Muscle of leg (tissue), 16 donors: Measurements from ENCODE around the gene NFE2L2. TPM values are rescaled to one million over a fixed set of nuclear protein-coding genes. Genes with fewer than 3 reads are reported as not detected.
"Not testable (repeated sequence)": the region's sequence is repeated elsewhere in the genome, so short reads cannot be mapped to it uniquely, and the experiment has no call there.

ENCODE experiments used
- DNase-seq: peaks from one replicate; pipeline ENCODE4 v3.0.0; 2013
- H3K27ac ChIP-seq: one replicate; pipeline ENCODE4 v1.5.1; 2013; ENCODE audit warnings: mild to moderate bottlenecking, low read length, control low read depth
- H3K27me3 ChIP-seq: one replicate; pipeline ENCODE4 v1.6.1; 2013; ENCODE audit warnings: low read length; ENCODE audit not compliant: control insufficient read depth, insufficient read depth
- H3K36me3 ChIP-seq: one replicate; pipeline ENCODE4 v1.6.1; 2013; ENCODE audit warnings: low read length; ENCODE audit not compliant: control insufficient read depth, insufficient read depth
- H3K4me1 ChIP-seq: one replicate; pipeline ENCODE4 v1.6.1; 2013; ENCODE audit warnings: low read length; ENCODE audit not compliant: control insufficient read depth, insufficient read depth
- H3K4me3 ChIP-seq: one replicate; pipeline ENCODE4 v1.5.1; 2013; ENCODE audit warnings: low read length, control low read depth
- H3K9me3 ChIP-seq: replicated peaks from 2 replicates; pipeline ENCODE4 v1.6.1; 2013; ENCODE audit warnings: low read depth, low read length; ENCODE audit not compliant: control insufficient read depth
- WGBS: methylation state at CpG from one replicate; pipeline ENCODE4 v1.1.5; 2013; ENCODE audit warnings: missing lambda C conversion rate; ENCODE audit not compliant: insufficient coverage; 5-methylcytosine and 5-hydroxymethylcytosine counted together
- long read RNA-seq, 11 donors: transcript quantifications; one replicate each; lab custom pipeline, GENCODE V29; 2026
- polyA plus RNA-seq, 8 donors: library from polyadenylated mRNA; unstranded; fragments of 120-200 nt; gene quantifications; one replicate each; pipeline versions ENCODE4 v1.2.1 to v1.2.3, GENCODE V29; 2013; ENCODE audit warnings: inconsistent platforms in 1 of 8, low replicate concordance in 1 of 8; ENCODE audit not compliant: insufficient read length in 8 of 8, insufficient read depth in 1 of 8
- total RNA-seq: library from RNA; stranded (reverse); fragments of 120-200 nt; gene quantifications from one replicate; pipeline ENCODE4 v1.2.4, GENCODE V29; 2013

Gene NFE2L2
- total RNA-seq, result 39.9 TPM
- 10 to 100 TPM; 49.8 to 65.8 (median 53.0) TPM for polyA plus RNA-seq
- long read RNA-seq, donor 1, transcript NFE2L2-201 (5 exons, 2,853 nt), result major isoform, 9 of 14 reads
- long read RNA-seq, donor 1, partial matches to known transcripts, result 0 of 14 reads
- long read RNA-seq, donor 1, other reads (novel, unspliced or antisense), result 0 of 14 reads
- long read RNA-seq, donor 2, partial matches to known transcripts, result 0 of 5 reads
- long read RNA-seq, donor 2, other reads (novel, unspliced or antisense), result 0 of 5 reads
- long read RNA-seq, donor 3, transcript NFE2L2-201 (5 exons, 2,853 nt), result major isoform, 8 of 13 reads
- long read RNA-seq, donor 3, partial matches to known transcripts, result 0 of 13 reads
- long read RNA-seq, donor 3, other reads (novel, unspliced or antisense), result 0 of 13 reads
- long read RNA-seq, donor 4, transcript NFE2L2-201 (5 exons, 2,853 nt), result major isoform, 10 of 15 reads
- long read RNA-seq, donor 4, partial matches to known transcripts, result 0 of 15 reads
- long read RNA-seq, donor 4, other reads (novel, unspliced or antisense), result 0 of 15 reads
- long read RNA-seq, donor 5, transcript NFE2L2-202 (5 exons, 2,651 nt), result minor isoform, 16 of 52 reads
- long read RNA-seq, donor 5, transcript NFE2L2-201 (5 exons, 2,853 nt), result major isoform, 23 of 52 reads
- long read RNA-seq, donor 5, partial matches to known transcripts, result 7 of 52 reads
- long read RNA-seq, donor 5, other reads (novel, unspliced or antisense), result 0 of 52 reads
- long read RNA-seq, donor 6, transcript NFE2L2-210 (2 exons, 521 nt), result minor isoform, 7 of 26 reads
- long read RNA-seq, donor 6, transcript NFE2L2-201 (5 exons, 2,853 nt), result major isoform, 16 of 26 reads
- long read RNA-seq, donor 6, partial matches to known transcripts, result 0 of 26 reads
- long read RNA-seq, donor 6, other reads (novel, unspliced or antisense), result 0 of 26 reads
- long read RNA-seq, donor 7, transcript NFE2L2-210 (2 exons, 521 nt), result minor isoform, 5 of 27 reads
- long read RNA-seq, donor 7, transcript NFE2L2-202 (5 exons, 2,651 nt), result minor isoform, 10 of 27 reads
- long read RNA-seq, donor 7, transcript NFE2L2-201 (5 exons, 2,853 nt), result major isoform, 12 of 27 reads
- long read RNA-seq, donor 7, partial matches to known transcripts, result 0 of 27 reads
- long read RNA-seq, donor 7, other reads (novel, unspliced or antisense), result 0 of 27 reads
- long read RNA-seq, donor 8, transcript NFE2L2-202 (5 exons, 2,651 nt), result minor isoform, 6 of 22 reads
- long read RNA-seq, donor 8, transcript NFE2L2-201 (5 exons, 2,853 nt), result major isoform, 13 of 22 reads
- long read RNA-seq, donor 8, partial matches to known transcripts, result 0 of 22 reads
- long read RNA-seq, donor 8, other reads (novel, unspliced or antisense), result 0 of 22 reads
- long read RNA-seq, donor 9, transcript NFE2L2-201 (5 exons, 2,853 nt), result major isoform, 7 of 19 reads
- long read RNA-seq, donor 9, transcript NFE2L2-210 (2 exons, 521 nt), result minor isoform, 6 of 19 reads
- long read RNA-seq, donor 9, partial matches to known transcripts, result 0 of 19 reads
- long read RNA-seq, donor 9, other reads (novel, unspliced or antisense), result 0 of 19 reads
- long read RNA-seq, donor 10, transcript NFE2L2-212 (2 exons, 930 nt), result minor isoform, 6 of 38 reads
- long read RNA-seq, donor 10, transcript NFE2L2-202 (5 exons, 2,651 nt), result minor isoform, 9 of 38 reads
- long read RNA-seq, donor 10, transcript NFE2L2-201 (5 exons, 2,853 nt), result major isoform, 18 of 38 reads
- long read RNA-seq, donor 10, partial matches to known transcripts, result 0 of 38 reads
- long read RNA-seq, donor 10, other reads (novel, unspliced or antisense), result 0 of 38 reads
- long read RNA-seq, donor 11, transcript NFE2L2-202 (5 exons, 2,651 nt), result major isoform, 7 of 17 reads
- long read RNA-seq, donor 11, transcript NFE2L2-201 (5 exons, 2,853 nt), result minor isoform, 6 of 17 reads
- long read RNA-seq, donor 11, partial matches to known transcripts, result 0 of 17 reads
- long read RNA-seq, donor 11, other reads (novel, unspliced or antisense), result 0 of 17 reads

DNA sequence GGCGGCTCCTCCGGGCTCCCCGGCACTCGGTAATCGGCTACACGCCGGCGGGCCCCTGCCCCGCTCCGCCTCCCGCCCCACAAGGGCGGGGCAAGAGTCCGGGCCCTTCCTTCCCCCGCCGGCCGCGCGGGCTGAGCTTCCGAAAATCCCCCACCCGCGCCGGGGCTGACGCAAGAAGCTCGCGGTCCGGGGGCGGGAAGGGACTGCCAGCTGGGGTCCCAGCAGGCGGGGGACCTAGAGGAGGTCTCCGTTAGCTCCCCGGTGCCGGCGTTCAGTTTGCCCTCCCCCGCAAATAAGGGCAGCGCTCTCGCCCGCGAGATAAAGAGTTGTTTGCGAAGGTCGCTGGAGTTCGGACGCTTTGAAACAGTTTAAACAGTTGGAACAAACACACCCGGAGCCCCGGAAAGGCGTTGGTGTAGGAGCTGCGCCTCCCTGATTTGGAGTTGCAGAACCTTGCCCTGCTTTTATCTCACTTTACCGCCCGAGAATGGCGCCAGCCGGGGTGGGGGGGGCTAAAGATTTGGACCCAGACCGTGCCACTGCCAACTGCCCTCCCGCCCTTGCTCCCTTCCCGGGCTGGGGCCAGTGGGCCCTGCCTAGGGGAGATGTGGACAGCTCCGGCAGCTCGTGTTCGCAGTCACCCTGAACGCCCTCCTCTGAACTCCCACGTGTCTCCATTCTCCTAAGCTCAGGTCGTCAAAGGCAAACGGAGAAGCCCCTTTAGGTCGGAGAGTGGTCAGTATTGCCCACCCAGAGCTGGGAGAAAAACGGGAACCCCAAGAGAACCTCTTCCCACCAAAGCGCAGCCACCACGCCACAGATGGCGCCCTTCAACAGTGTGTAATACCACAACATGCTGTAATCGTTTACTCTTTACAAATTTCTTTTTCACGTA is at the start of gene NFE2L2:
NFE2L2 (minus strand) TSS at position 35 of the 895 bp plus-strand sequence. CDS start 151 bp downstream, outside the sequence.
- under 1% methylated on average over 57 of the region's 66 CpGs for WGBS
- Histone ChIP-seq H3K27ac (peak within 1 kb of the TSS; percentile 100), H3K4me3 (peak within 1 kb of the TSS; percentile 95), H3K27me3 (no peaks in the 10 kb centered on the region), H3K4me1 (peaks cover 12% of the 10 kb centered on the region), H3K36me3 (no peaks in the 10 kb centered on the region), H3K9me3 (no peaks in the 10 kb centered on the region)
- DNase-seq, result peak; percentile 98

- no peaks in the 10 kb centered on the region for H3K4me1 ChIP-seq
- H3K4me3 ChIP-seq, result no peak overlapping the region
- DNase-seq, result no peak
- H3K27ac ChIP-seq, result no peak overlapping the region
- H3K36me3 ChIP-seq, result no peaks in the 10 kb centered on the region
- H3K27me3 ChIP-seq, result no peaks in the 10 kb centered on the region
- no peaks in the 10 kb centered on the region for H3K9me3 ChIP-seq
- WGBS, result no CpG with 5 or more reads among the region's 1 CpG
Observed at GRCh38 chr2:177314194-177314593, 49.7 kb upstream of the NFE2L2 start.

GRCh38 chr2:177313162-177313781 is 48.7 kb upstream of the NFE2L2 start:
- no peaks in the 10 kb centered on the region for H3K9me3 ChIP-seq
- H3K27me3 ChIP-seq, result no peaks in the 10 kb centered on the region
- no peak overlapping the region for H3K4me3 ChIP-seq
- no CpG with 5 or more reads among the region's 2 CpGs for WGBS
- no peaks in the 10 kb centered on the region for H3K4me1 ChIP-seq
- H3K27ac ChIP-seq, result no peak overlapping the region
- no peak for DNase-seq
- H3K36me3 ChIP-seq, result no peaks in the 10 kb centered on the region

- H3K27me3 ChIP-seq, result no peaks in the 10 kb centered on the region
- H3K4me1 ChIP-seq, result no peaks in the 10 kb centered on the region
- H3K4me3 ChIP-seq, result no peak overlapping the region
- DNase-seq, result no peak
- no peak overlapping the region for H3K27ac ChIP-seq
- WGBS, result no CpG with 5 or more reads among the region's 1 CpG
- no peaks in the 10 kb centered on the region for H3K36me3 ChIP-seq
- H3K9me3 ChIP-seq, result no peaks in the 10 kb centered on the region
Observed at GRCh38 chr2:177312562-177312961, 48.0 kb upstream of the NFE2L2 start.

- H3K27ac ChIP-seq, H3K36me3 ChIP-seq, H3K27me3 ChIP-seq, H3K4me3 ChIP-seq, DNase-seq, H3K9me3 ChIP-seq, H3K4me1 ChIP-seq: not testable (repeated sequence)
- no CpG with 5 or more reads among the region's 7 CpGs for WGBS
Observed at GRCh38 chr2:177309672-177310309, 45.3 kb upstream of the NFE2L2 start.

- Histone ChIP-seq H3K27ac (no peak overlapping the region), H3K4me1 (no peaks in the 10 kb centered on the region), H3K36me3 (no peaks in the 10 kb centered on the region), H3K4me3 (no peak overlapping the region), H3K9me3 (no peaks in the 10 kb centered on the region), H3K27me3 (no peaks in the 10 kb centered on the region)
- 93% methylated on average over 2 of the region's 3 CpGs for WGBS
- DNase-seq, result no peak
Observed at GRCh38 chr2:177306550-177306949, 42.0 kb upstream of the NFE2L2 start.

- no peak for DNase-seq
- H3K4me3 ChIP-seq, result no peak overlapping the region
- no peaks in the 10 kb centered on the region for H3K9me3 ChIP-seq
- H3K27me3 ChIP-seq, result no peaks in the 10 kb centered on the region
- H3K27ac ChIP-seq, result no peak overlapping the region
- no peaks in the 10 kb centered on the region for H3K36me3 ChIP-seq
- no peaks in the 10 kb centered on the region for H3K4me1 ChIP-seq
Observed at GRCh38 chr2:177303939-177304338, 39.4 kb upstream of the NFE2L2 start.

- Histone ChIP-seq H3K27ac (no peak overlapping the region), H3K4me3 (no peak overlapping the region), H3K9me3 (no peaks in the 10 kb centered on the region), H3K4me1 (no peaks in the 10 kb centered on the region), H3K36me3 (no peaks in the 10 kb centered on the region), H3K27me3 (no peaks in the 10 kb centered on the region)
- WGBS, result 80% methylated on average over 1 of the region's 2 CpGs
- DNase-seq, result no peak
Observed at GRCh38 chr2:177302552-177302951, 38.0 kb upstream of the NFE2L2 start.
